GM23248 (cell line): ENCODE measurements around the gene IRAK1. TPM values are rescaled to one million over a fixed set of nuclear protein-coding genes. Genes with fewer than 3 reads are reported as not detected.

Experiments used
- DNase-seq: peaks from one replicate; pipeline ENCODE4 v3.0.0-alpha.2; 2015
- H2AFZ ChIP-seq: fragments of 200-600 bp; sonication (generic); 2 replicates; pipeline ENCODE4 v1.6.1; 2016; ENCODE audit warnings: antibody characterized with exemption
- H3F3A ChIP-seq: fragments of 200-600 bp; sonication (generic); 2 replicates; pipeline ENCODE4 v1.6.1; 2016; ENCODE audit warnings: mild to moderate bottlenecking, antibody characterized with exemption, mixed run types; ENCODE audit not compliant: insufficient read depth
- H3K27ac ChIP-seq: fragments of 200-600 bp; sonication (generic); 2 replicates; pipeline ENCODE4 v1.5.1; 2016; ENCODE audit warnings: mild to moderate bottlenecking
- H3K27me3 ChIP-seq: fragments of 200-600 bp; sonication (generic); replicated peaks from 2 replicates; pipeline ENCODE4 v1.6.1; 2016; ENCODE audit warnings: mild to moderate bottlenecking; ENCODE audit not compliant: insufficient read depth
- H3K36me3 ChIP-seq: fragments of 200-600 bp; sonication (generic); 2 replicates; pipeline ENCODE4 v1.6.1; 2016; ENCODE audit warnings: low read depth, mild to moderate bottlenecking
- H3K4me1 ChIP-seq: fragments of 200-600 bp; sonication (generic); 2 replicates; pipeline ENCODE4 v1.6.1; 2016; ENCODE audit warnings: mild to moderate bottlenecking; ENCODE audit not compliant: insufficient read depth
- H3K4me2 ChIP-seq: fragments of 200-600 bp; sonication (generic); one replicate; pipeline ENCODE4 v1.6.1; 2016; ENCODE audit warnings: mild to moderate bottlenecking; ENCODE audit not compliant: unreplicated experiment
- H3K4me3 ChIP-seq: fragments of 200-600 bp; sonication (generic); 2 replicates; pipeline ENCODE4 v1.5.1; 2016; ENCODE audit warnings: mild to moderate bottlenecking
- H3K79me2 ChIP-seq: fragments of 200-600 bp; sonication (generic); 2 replicates; pipeline ENCODE4 v1.6.1; 2016; ENCODE audit warnings: mild to moderate bottlenecking; ENCODE audit not compliant: insufficient read depth
- H3K9ac ChIP-seq: fragments of 200-600 bp; sonication (generic); 2 replicates; pipeline ENCODE4 v1.6.1; 2016; ENCODE audit warnings: mild to moderate bottlenecking
- H3K9me2 ChIP-seq: fragments of 200-600 bp; sonication (generic); 2 replicates; pipeline ENCODE4 v1.6.1; 2016; ENCODE audit warnings: mixed run types, mild to moderate bottlenecking, moderate library complexity; ENCODE audit not compliant: insufficient read depth
- H3K9me3 ChIP-seq: fragments of 200-600 bp; sonication (generic); one replicate; pipeline ENCODE4 v1.6.1; 2017; ENCODE audit warnings: low read depth
- H4K20me1 ChIP-seq: fragments of 200-600 bp; sonication (generic); 2 replicates; pipeline ENCODE4 v1.6.0; 2016; ENCODE audit not compliant: insufficient read depth
- EZH2 ChIP-seq: fragments of 200-600 bp; sonication (generic); IDR thresholded peaks from 2 replicates; pipeline ENCODE4 v1.6.1; 2018; ENCODE audit warnings: antibody characterized with exemption, mild to moderate bottlenecking; ENCODE audit not compliant: insufficient read depth, poor library complexity, severe bottlenecking
- EZH2phosphoT487 ChIP-seq: fragments of 200-600 bp; sonication (generic); IDR thresholded peaks from 2 replicates; pipeline ENCODE4 v1.6.1; 2018; ENCODE audit warnings: antibody characterized with exemption, moderate library complexity, mild to moderate bottlenecking, low read depth; ENCODE audit not compliant: insufficient read depth
- WGBS, 2 experiments: methylation state at CpG; one replicate each; pipeline ENCODE4 v1.1.6; 2015 to 2017; ENCODE audit warnings: low lambda C conversion rate in 2 of 2, low coverage in 1 of 2; ENCODE audit errors: missing lambda C conversion rate in 2 of 2; 5-methylcytosine and 5-hydroxymethylcytosine counted together
- in situ Hi-C: fragments of 300-500 bp; cut with MboI; formaldehyde crosslinking; loops from 2 replicates; pipeline ENCODE4 v1.15.0; 2020
- polyA plus RNA-seq: library from polyadenylated mRNA; unstranded; fragments of >200 nt; fragmentation: Nextera tagmentation; extraction: Ambion mirVana; gene quantifications from 2 replicates; pipeline ENCODE4 v1.2.1, GENCODE V29; 2016
- total RNA-seq: library from RNA; depleted of rRNA; stranded (reverse); fragments of >200 nt; shearing (Covaris generic); gene quantifications from 2 replicates; pipeline ENCODE4 v1.2.3, GENCODE V29; 2014

The IRAK1 gene
- total and polyA plus RNA-seq, 2 experiments from 2014 or later, result 54.7 to 58.7 TPM

- Histone ChIP-seq H3K27me3 (no peaks in the 10 kb centered on the region), H3K9ac (peak overlapping the region; percentile 92)
Measured at GRCh38 chrX:154018518-154019060, 1.1 kb downstream of the IRAK1 start.

GRCh38 chrX:154017766-154018517 is 1.8 kb downstream of the IRAK1 start:
- DNase-seq, result no peak
- in situ Hi-C loops, result no loop called here
- Histone ChIP-seq H3K27me3 (no peaks in the 10 kb centered on the region), H3K4me1 (peaks cover 20% of the 10 kb centered on the region), H2AFZ (no peak overlapping the region), H4K20me1 (no peaks in the 10 kb centered on the region), H3K9me2 (no peaks in the 10 kb centered on the region), H3K9ac (peak overlapping the region; percentile 92), H3K4me3 (peak overlapping the region; percentile 74; the same call in 1 of the 2 replicates), H3K4me2 (peak overlapping the region; percentile 85), H3K79me2 (peaks cover 26% of the 10 kb centered on the region), H3F3A (peaks cover 12% of the 10 kb centered on the region; the same call in 1 of the 2 replicates), H3K9me3 (no peaks in the 10 kb centered on the region), H3K36me3 (no peaks in the 10 kb centered on the region), H3K27ac (no peak overlapping the region)
- TF ChIP-seq EZH2, result no peak
- no peak for TF ChIP-seq EZH2phosphoT487
- WGBS, 2 experiments, result 82 to 90% methylated on average over 11 to 23 of the region's 26 CpGs

More at GRCh38 chrX:154018518-154019060, 1.1 kb downstream of the IRAK1 start:
- no peaks in the 10 kb centered on the region for H3K36me3 ChIP-seq
- TF ChIP-seq EZH2phosphoT487 (no peak), EZH2 (no peak)
- H4K20me1 ChIP-seq, result no peaks in the 10 kb centered on the region
- DNase-seq, result no peak
- in situ Hi-C loops, result no loop called here
- peak overlapping the region; percentile 84 for H3K27ac ChIP-seq
- peaks cover 20% of the 10 kb centered on the region for H3K4me1 ChIP-seq
- no peak overlapping the region for H2AFZ ChIP-seq
- no peaks in the 10 kb centered on the region for H3K9me2 ChIP-seq
- WGBS, 2 experiments, result 36 to 39% methylated on average over 5 to 10 of the region's 15 CpGs
- H3K4me2 ChIP-seq, result peak overlapping the region; percentile 85
- H3F3A ChIP-seq, result peaks cover 12% of the 10 kb centered on the region; the same call in 1 of the 2 replicates
- peaks cover 30% of the 10 kb centered on the region for H3K79me2 ChIP-seq
- H3K9me3 ChIP-seq, result no peaks in the 10 kb centered on the region
- H3K4me3 ChIP-seq, result peak overlapping the region; percentile 74

- H3K4me3 ChIP-seq, result no peak overlapping the region
- peaks cover 26% of the 10 kb centered on the region for H3K79me2 ChIP-seq
- H3F3A ChIP-seq, result peaks cover 3% of the 10 kb centered on the region; the same call in 1 of the 2 replicates
- H3K27ac ChIP-seq, result no peak overlapping the region
- H3K9me2 ChIP-seq, result no peaks in the 10 kb centered on the region
- no peak overlapping the region for H3K4me2 ChIP-seq
- H4K20me1 ChIP-seq, result no peaks in the 10 kb centered on the region
- H3K27me3 ChIP-seq, result no peaks in the 10 kb centered on the region
- TF ChIP-seq EZH2 (no peak), EZH2phosphoT487 (no peak)
- 57 to 62% methylated on average over 3 to 15 of the region's 24 CpGs for WGBS, 2 experiments
- H3K9me3 ChIP-seq, result no peaks in the 10 kb centered on the region
- no peak overlapping the region for H2AFZ ChIP-seq
- peaks cover 12% of the 10 kb centered on the region for H3K4me1 ChIP-seq
- in situ Hi-C loops, result no loop called here
- DNase-seq, result no peak
- no peak overlapping the region for H3K9ac ChIP-seq
- no peaks in the 10 kb centered on the region for H3K36me3 ChIP-seq
Measured at GRCh38 chrX:154016366-154017076, 3.2 kb downstream of the IRAK1 start.

GRCh38 chrX:154015581-154016264 is 4.0 kb downstream of the IRAK1 start:
- no peak for TF ChIP-seq EZH2
- no peak for TF ChIP-seq EZH2phosphoT487
- no peak overlapping the region for H3K4me2 ChIP-seq
- H2AFZ ChIP-seq, result no peak overlapping the region
- H3K9me2 ChIP-seq, result no peaks in the 10 kb centered on the region
- no peak overlapping the region for H3K27ac ChIP-seq
- H3F3A ChIP-seq, result no peaks in the 10 kb centered on the region
- peaks cover 26% of the 10 kb centered on the region for H3K79me2 ChIP-seq
- peaks cover 4% of the 10 kb centered on the region for H3K4me1 ChIP-seq
- H3K9me3 ChIP-seq, result no peaks in the 10 kb centered on the region
- in situ Hi-C loops, result no loop called here
- H4K20me1 ChIP-seq, result no peaks in the 10 kb centered on the region
- DNase-seq, result no peak
- 40 to 70% methylated on average over 5 to 14 of the region's 16 CpGs for WGBS, 2 experiments
- no peak overlapping the region for H3K9ac ChIP-seq
- no peaks in the 10 kb centered on the region for H3K27me3 ChIP-seq
- no peaks in the 10 kb centered on the region for H3K36me3 ChIP-seq
- no peak overlapping the region for H3K4me3 ChIP-seq
